Measurements from ENCODE around the gene TYROBP.

TYROBP gene

GRCh38 chr19:35938282-35939224 is 30.5 kb upstream of the TYROBP start:
- H3K4me3 ChIP-seq (ENCODE audit: low read length) = no peak overlapping the region

GRCh38 chr19:35937345-35938281 is 29.5 kb upstream of the TYROBP start:
- TF ChIP-seq ZNF274 (IDR thresholded peaks at IDR 0.05; ENCODE audit: low read depth, low read length) = no peak
- no peak overlapping the region for H3K4me3 ChIP-seq (ENCODE audit: low read length)

More at GRCh38 chr19:35938282-35939224, 30.5 kb upstream of the TYROBP start:
- TF ChIP-seq ZNF274 (IDR thresholded peaks at IDR 0.05; ENCODE audit: low read depth, low read length) = no peak

GRCh38 chr19:35936738-35937268 is 28.7 kb upstream of the TYROBP start:
- H3K4me3 ChIP-seq (ENCODE audit: low read length) = peak overlapping the region; percentile 53
- no peak for TF ChIP-seq ZNF274 (IDR thresholded peaks at IDR 0.05; ENCODE audit: low read depth, low read length)

GRCh38 chr19:35935911-35936737 is 28.0 kb upstream of the TYROBP start, which contains the start of gene LRFN3:
Gene LRFN3, plus strand, starts transcription at chr19:35936374. Its CDS starts 3,052 bp downstream, at chr19:35939426.
- no peak for TF ChIP-seq ZNF274 (IDR thresholded peaks at IDR 0.05; ENCODE audit: low read depth, low read length)

GRCh38 chr19:35932291-35932936 is 24.3 kb upstream of the TYROBP start:
- no peak overlapping the region for H3K4me3 ChIP-seq (ENCODE audit: low read length)
- no peak for TF ChIP-seq ZNF274 (IDR thresholded peaks at IDR 0.05; ENCODE audit: low read depth, low read length)

More at GRCh38 chr19:35935911-35936737, 28.0 kb upstream of the TYROBP start, which contains the start of gene LRFN3:
- H3K4me3 ChIP-seq (ENCODE audit: low read length) = peak within 1 kb of the TSS; percentile 70

- no peak for TF ChIP-seq ZNF274 (IDR thresholded peaks at IDR 0.05; ENCODE audit: low read depth, low read length)
Measured at GRCh38 chr19:35931874-35932202, 23.7 kb upstream of the TYROBP start.

GRCh38 chr19:35931161-35931873 is 23.2 kb upstream of the TYROBP start:
- no peak for TF ChIP-seq ZNF274 (IDR thresholded peaks at IDR 0.05; ENCODE audit: low read depth, low read length)
- peak overlapping the region; percentile 67 for H3K4me3 ChIP-seq (ENCODE audit: low read length)

More at GRCh38 chr19:35931874-35932202, 23.7 kb upstream of the TYROBP start:
- no peak overlapping the region for H3K4me3 ChIP-seq (ENCODE audit: low read length)

- H3K4me3 ChIP-seq (ENCODE audit: low read length) = no peak overlapping the region
- no peak for TF ChIP-seq ZNF274 (IDR thresholded peaks at IDR 0.05; ENCODE audit: low read depth, low read length)
Measured at GRCh38 chr19:35929876-35930275, 21.8 kb upstream of the TYROBP start.

- TF ChIP-seq ZNF274 (IDR thresholded peaks at IDR 0.05; ENCODE audit: low read depth, low read length) = no peak
- H3K4me3 ChIP-seq (ENCODE audit: low read length) = no peak overlapping the region
Measured at GRCh38 chr19:35928507-35928906, 20.4 kb upstream of the TYROBP start.

GRCh38 chr19:35925501-35925900 is 17.4 kb upstream of the TYROBP start:
- no peak overlapping the region for H3K4me3 ChIP-seq (ENCODE audit: low read length)
- no peak for TF ChIP-seq ZNF274 (IDR thresholded peaks at IDR 0.05; ENCODE audit: low read depth, low read length)

GRCh38 chr19:35921012-35921411 is 12.9 kb upstream of the TYROBP start:
- no peak overlapping the region for H3K4me3 ChIP-seq (ENCODE audit: low read length)
- no peak for TF ChIP-seq ZNF274 (IDR thresholded peaks at IDR 0.05; ENCODE audit: low read depth, low read length)

- H3K4me3 ChIP-seq (ENCODE audit: low read length) = no peak overlapping the region
- TF ChIP-seq ZNF274 (IDR thresholded peaks at IDR 0.05; ENCODE audit: low read depth, low read length) = no peak
Measured at GRCh38 chr19:35919306-35919705, 11.2 kb upstream of the TYROBP start.

Measured in GM08714 (cell line).